GM12878 (cell line): ENCODE data around the gene KIF5A. TPM values are rescaled to one million over a fixed set of nuclear protein-coding genes. Genes with fewer than 3 reads are reported as not detected.

Experiments used
- ATAC-seq: fragments of 200-7000 bp; cut with Tn5 transposase; 3 replicates; pipeline ENCODE4 v1.9.1; 2020; ENCODE audit warnings: mild to moderate bottlenecking, moderate library complexity
- BruUV-seq: library from RNA; stranded (reverse); fragments of 400-500 nt; replicated peaks from 2 replicates; lab custom pipeline; 2021; lab: Mats Ljungman, UMichigan
- CTCF ChIA-PET: fragments of 300-600 bp; sonication (Branson Sonifier 250); formaldehyde crosslinking; extraction: SDS; loops from one replicate; lab custom pipeline; 2021; ENCODE audit warnings: inconsistent platforms; lab: Yijun Ruan, JAX
- POLR2A ChIA-PET: fragments of 350-600 bp; formaldehyde crosslinking; extraction: SDS; loops from one replicate; lab custom pipeline; 2021; ENCODE audit warnings: inconsistent platforms; lab: Charles Lee
- RAD21 ChIA-PET: fragments of 300-600 bp; sonication (Branson Sonifier 250); formaldehyde crosslinking; loops from one replicate; lab custom pipeline; 2023; ENCODE audit warnings: antibody characterized with exemption; ENCODE audit not compliant: unreplicated experiment; lab: Charles Lee
- SMC1A ChIA-PET: fragments of 300-600 bp; sonication (Branson Sonifier 250); formaldehyde crosslinking; loops from one replicate; lab custom pipeline; 2023; ENCODE audit not compliant: unreplicated experiment, uncharacterized antibody; lab: Charles Lee
- DNase-seq: peaks from one replicate; pipeline ENCODE4 v3.0.0-alpha.2; 2011; ENCODE audit warnings: low read depth, low spot score
- FAIRE-seq: peaks from 3 replicates; lab custom pipeline; 2011; peaks lifted over from hg19 to GRCh38; lab: Jason Lieb, UNC
- H2AFZ ChIP-seq: 2 replicates; pipeline ENCODE4 v1.6.0; 2011; ENCODE audit warnings: low read depth, low read length, control low read depth; ENCODE audit not compliant: control insufficient read depth
- H3K27ac ChIP-seq: 2 replicates; pipeline ENCODE4 v1.5.1; 2011; ENCODE audit warnings: control low read depth; ENCODE audit not compliant: control insufficient read depth, insufficient read depth
- H3K27me3 ChIP-seq, 2 experiments: replicated peaks in 1 of 2; 2 replicates each; pipeline versions ENCODE4 v1.6.0 to v1.6.1; 2011; ENCODE audit warnings: low read length in 1 of 2; ENCODE audit not compliant: control insufficient read depth in 2 of 2, insufficient read depth in 2 of 2
- H3K36me3 ChIP-seq, 2 experiments: 2 replicates each; pipeline ENCODE4 v1.5.1; 2011; ENCODE audit warnings: low read length in 1 of 2; ENCODE audit not compliant: control insufficient read depth in 2 of 2, insufficient read depth in 2 of 2
- H3K4me1 ChIP-seq: 2 replicates; pipeline ENCODE4 v1.6.1; 2011; ENCODE audit warnings: mild to moderate bottlenecking, low read length, moderate library complexity, mixed read lengths; ENCODE audit not compliant: control insufficient read depth, insufficient read depth
- H3K4me2 ChIP-seq: 2 replicates; pipeline ENCODE4 v1.6.0; 2011; ENCODE audit warnings: control low read depth; ENCODE audit not compliant: control insufficient read depth, insufficient read depth
- H3K4me3 ChIP-seq: fragments of 200-600 bp; sonication (generic); 2 replicates; pipeline ENCODE4 v1.5.1; 2016
- H3K79me2 ChIP-seq: 2 replicates; pipeline ENCODE4 v1.6.0; 2011; ENCODE audit warnings: low read length; ENCODE audit not compliant: control insufficient read depth, insufficient read depth
- H3K9ac ChIP-seq: 2 replicates; pipeline ENCODE4 v1.8.0; 2011; ENCODE audit warnings: low read length, control low read depth, mixed read lengths; ENCODE audit not compliant: control insufficient read depth, insufficient read depth
- H3K9me3 ChIP-seq: replicated peaks from 3 replicates; pipeline ENCODE4 v1.5.1; 2011; ENCODE audit warnings: mild to moderate bottlenecking, low read length; ENCODE audit not compliant: control insufficient read depth, insufficient read depth
- H4K20me1 ChIP-seq: 2 replicates; pipeline ENCODE4 v1.6.0; 2011; ENCODE audit not compliant: control insufficient read depth, insufficient read depth
- WGBS: methylation state at CpG from one replicate; pipeline ENCODE4 v1.1.6; 2016; ENCODE audit warnings: low lambda C conversion rate; ENCODE audit not compliant: insufficient replicate concordance, insufficient coverage; ENCODE audit errors: missing lambda C conversion rate; 5-methylcytosine and 5-hydroxymethylcytosine counted together
- in situ Hi-C: fragments of 300-500 bp; cut with MboI; formaldehyde crosslinking; loops from 9 replicates; pipeline ENCODE4 v1.14.3; 2018; ENCODE audit warnings: mixed read lengths
- intact Hi-C: fragments of 100-400 bp; cut with micrococcal nuclease; formaldehyde crosslinking; loops from one replicate; pipeline ENCODE4 v1.14.2; 2022; ENCODE audit not compliant: unreplicated experiment
- polyA plus RNA-seq, 11 experiments: library from polyadenylated mRNA; depleted of rRNA in 4 of 11; unstranded in 6 of 11; stranded (reverse) in 5 of 11; fragments of >200 nt; fragmentation: Nextera tagmentation in 4 of 11; fragmentation: Illumina TruSeq in 1 of 11; extraction: Ambion mirVana in 4 of 11; extraction: Trizol in 1 of 11; gene quantifications; 1 replicate in 1 of 11; 2 replicates in 10 of 11; pipeline versions ENCODE4 v1.2.1 to v1.2.3, GENCODE V29; 2011 to 2016; ENCODE audit warnings: inconsistent platforms in 2 of 11, missing spikeins in 2 of 11, low read depth in 1 of 11
- total RNA-seq, 4 experiments: library from RNA; depleted of rRNA in 3 of 4; stranded (reverse); fragments of >200 nt in 3 of 4; fragmentation: Illumina TruSeq in 1 of 4; extraction: Trizol in 1 of 4; gene quantifications; 2 replicates each; pipeline versions ENCODE4 v1.2.1 to v1.2.3, GENCODE V29; 2013 to 2021
- TF ChIP-seq, protein P1 (sequence below): fragments of 450-650 bp; IDR thresholded peaks from 2 replicates; pipeline ENCODE4 v1.6.1; 2017; ENCODE audit warnings: mild to moderate bottlenecking, low read depth, inconsistent platforms; ENCODE audit not compliant: poor library complexity, severe bottlenecking

The KIF5A gene
- total and polyA plus RNA-seq, 10 of the 15 experiments (the other 5 are each of a cell fraction or from before 2014, with no cell fraction given): 0.35 to 2.9 (median 0.97) TPM

DNA sequence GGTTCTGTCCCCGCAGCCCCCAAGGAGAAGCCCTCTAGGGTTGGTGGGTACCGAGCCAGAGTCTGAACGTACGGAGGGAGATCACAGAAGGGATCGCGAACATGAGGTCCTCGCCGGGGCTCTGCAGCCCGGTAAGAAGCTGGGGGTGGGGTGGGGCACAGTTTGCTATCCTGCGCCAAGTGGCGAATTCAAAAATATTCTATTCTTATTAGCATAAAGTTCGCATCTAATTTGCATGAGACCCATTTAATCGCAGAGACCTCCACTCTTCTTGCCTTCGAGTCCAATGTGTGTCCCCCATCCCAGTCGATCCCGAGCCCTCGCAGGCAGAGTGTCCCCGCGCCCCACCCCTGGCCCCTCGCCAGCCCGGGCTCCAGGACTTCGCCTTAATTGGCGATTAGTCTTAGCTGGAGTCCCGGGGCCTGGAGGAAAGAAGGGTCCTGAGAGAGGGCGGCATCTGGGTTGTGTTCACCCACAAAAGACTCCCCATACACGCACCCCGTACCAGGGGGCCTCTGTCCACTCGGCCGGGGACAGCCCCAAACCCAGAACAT, 60.8 kb downstream of the KIF5A start:
- Histone ChIP-seq H3K4me3 (peak overlapping the region; percentile 70; the same call in 1 of the 2 replicates), H3K36me3 (no peaks in the 10 kb centered on the region; a peak in 1 of 4 replicates), H3K79me2 (no peaks in the 10 kb centered on the region), H3K9me3 (no peaks in the 10 kb centered on the region), H3K27ac (no peak overlapping the region), H4K20me1 (no peaks in the 10 kb centered on the region), H3K27me3 (no peaks in the 10 kb centered on the region), H3K4me2 (peak overlapping the region; percentile 82), H3K9ac (no peak overlapping the region), H3K4me1 (peaks cover 10% of the 10 kb centered on the region), H2AFZ (peak overlapping the region; percentile 67)
- no peak for DNase-seq
- ChIA-PET POLR2A (interaction anchor here (0.8 to 1.7 kb wide), 3 partner anchors 10 to 90 kb away, joined by 3 to 4 read pairs (median 3); partner anchors contain the start of genes DDIT3 and PIP4K2C), CTCF (interaction anchor here (0.5 to 1.3 kb wide), 4 partner anchors 10 to 303 kb away, joined by 3 to 4 read pairs (median 3); no protein-coding TSS in a partner anchor), RAD21 (interaction anchor here (0.7 kb wide), 1 partner anchor 27 kb away, joined by 3 read pairs; no protein-coding TSS in a partner anchor), SMC1A (no interaction called here)
- in situ Hi-C loops (no loop called here), intact Hi-C loops (no loop called here)
- BruUV-seq: no TSS peak
- TF ChIP-seq, protein P1, sequence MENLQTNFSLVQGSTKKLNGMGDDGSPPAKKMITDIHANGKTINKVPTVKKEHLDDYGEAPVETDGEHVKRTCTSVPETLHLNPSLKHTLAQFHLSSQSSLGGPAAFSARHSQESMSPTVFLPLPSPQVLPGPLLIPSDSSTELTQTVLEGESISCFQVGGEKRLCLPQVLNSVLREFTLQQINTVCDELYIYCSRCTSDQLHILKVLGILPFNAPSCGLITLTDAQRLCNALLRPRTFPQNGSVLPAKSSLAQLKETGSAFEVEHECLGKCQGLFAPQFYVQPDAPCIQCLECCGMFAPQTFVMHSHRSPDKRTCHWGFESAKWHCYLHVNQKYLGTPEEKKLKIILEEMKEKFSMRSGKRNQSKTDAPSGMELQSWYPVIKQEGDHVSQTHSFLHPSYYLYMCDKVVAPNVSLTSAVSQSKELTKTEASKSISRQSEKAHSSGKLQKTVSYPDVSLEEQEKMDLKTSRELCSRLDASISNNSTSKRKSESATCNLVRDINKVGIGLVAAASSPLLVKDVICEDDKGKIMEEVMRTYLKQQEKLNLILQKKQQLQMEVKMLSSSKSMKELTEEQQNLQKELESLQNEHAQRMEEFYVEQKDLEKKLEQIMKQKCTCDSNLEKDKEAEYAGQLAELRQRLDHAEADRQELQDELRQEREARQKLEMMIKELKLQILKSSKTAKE: no peak
- 22% methylated on average over 27 of the region's 29 CpGs for WGBS
- ATAC-seq: no peak
- no peak for FAIRE-seq
